ENCODE measurements around the gene C1orf198. TPM values are rescaled to one million over a fixed set of nuclear protein-coding genes. Genes with fewer than 3 reads are reported as not detected.

The C1orf198 gene
- total RNA-seq, 1 experiment from 2014 or later, result 22.9 TPM

DNA sequence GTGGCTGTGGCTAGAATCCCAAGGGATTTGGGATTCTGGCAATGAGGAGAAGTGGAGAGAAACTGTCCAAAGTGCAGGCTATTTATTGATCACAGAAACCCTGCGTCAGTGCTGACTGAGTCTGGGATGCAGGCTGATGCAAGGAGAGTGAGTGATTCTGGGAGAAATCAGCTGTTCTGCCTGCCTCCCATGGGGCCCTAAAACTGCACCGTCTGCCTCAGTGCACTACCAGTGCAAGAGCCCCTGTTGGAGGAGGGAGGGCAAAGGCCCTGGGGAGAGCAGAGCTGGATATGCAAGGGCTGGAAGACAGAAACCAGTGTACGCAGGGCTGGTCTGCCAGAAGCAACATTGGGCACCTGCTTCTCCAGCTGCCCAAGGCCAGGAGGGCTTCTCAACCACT is 42.6 kb downstream of the C1orf198 start:
- Histone ChIP-seq H3K4me3 (replicated peaks in 1 of 2; ENCODE audit: low read depth in 1 of 2, low read length in 2 of 2) (no peak overlapping the region), H3K27me3 (ENCODE audit: insufficient read depth, low read length) (no peaks in the 10 kb centered on the region), H3K36me3 (ENCODE audit: control insufficient read depth in 1 of 2, insufficient read depth in 2 of 2, low read length in 2 of 2) (no peaks in the 10 kb centered on the region), H2AFZ (ENCODE audit: low read depth, low read length, poor library complexity, severe bottlenecking) (no peak overlapping the region), H3K9ac (ENCODE audit: low read length) (no peak overlapping the region), H3K27ac (ENCODE audit: low read depth, low read length) (peak overlapping the region; percentile 53; the same call in 1 of the 2 replicates), H3K9me3 (ENCODE audit: control insufficient read depth in 1 of 2, insufficient read depth in 1 of 2, low read depth in 1 of 2, low read length in 2 of 2) (no peaks in the 10 kb centered on the region), H3K4me1 (ENCODE audit: control insufficient read depth in 1 of 2, insufficient read depth in 2 of 2, low read length in 2 of 2) (peaks cover 23 to 24% of the 10 kb centered on the region in 2 experiments), H4K20me1 (ENCODE audit: insufficient read depth) (no peaks in the 10 kb centered on the region), H3K9me2 (ENCODE audit: insufficient read depth) (no peaks in the 10 kb centered on the region), H3K79me2 (ENCODE audit: insufficient read depth, low read length) (no peaks in the 10 kb centered on the region), H3K4me2 (ENCODE audit: low read length) (peak overlapping the region; percentile 56)
- ATAC-seq (no peak), DNase-seq (ENCODE audit: low read depth, low spot score) (no peak)
- ChIA-PET RAD21 (ENCODE audit: low non-redundant PET in 1 of 2, low total read pairs in 2 of 2, uncharacterized antibody in 2 of 2, unreplicated experiment in 2 of 2) (no interaction called here), CTCF (no interaction called here), POLR2A (no interaction called here)
- intact Hi-C loops (cut with micrococcal nuclease), result no loop called here
- TF ChIP-seq POLR2A (IDR thresholded peaks at IDR 0.05; ENCODE audit: borderline replicate concordance, extremely low read depth, insufficient read depth, insufficient read length), result no peak
- TF ChIP-seq ZFX (IDR thresholded peaks at IDR 0.05), result no peak
- BruUV-seq (replicated peaks), result no TSS peak

DNA sequence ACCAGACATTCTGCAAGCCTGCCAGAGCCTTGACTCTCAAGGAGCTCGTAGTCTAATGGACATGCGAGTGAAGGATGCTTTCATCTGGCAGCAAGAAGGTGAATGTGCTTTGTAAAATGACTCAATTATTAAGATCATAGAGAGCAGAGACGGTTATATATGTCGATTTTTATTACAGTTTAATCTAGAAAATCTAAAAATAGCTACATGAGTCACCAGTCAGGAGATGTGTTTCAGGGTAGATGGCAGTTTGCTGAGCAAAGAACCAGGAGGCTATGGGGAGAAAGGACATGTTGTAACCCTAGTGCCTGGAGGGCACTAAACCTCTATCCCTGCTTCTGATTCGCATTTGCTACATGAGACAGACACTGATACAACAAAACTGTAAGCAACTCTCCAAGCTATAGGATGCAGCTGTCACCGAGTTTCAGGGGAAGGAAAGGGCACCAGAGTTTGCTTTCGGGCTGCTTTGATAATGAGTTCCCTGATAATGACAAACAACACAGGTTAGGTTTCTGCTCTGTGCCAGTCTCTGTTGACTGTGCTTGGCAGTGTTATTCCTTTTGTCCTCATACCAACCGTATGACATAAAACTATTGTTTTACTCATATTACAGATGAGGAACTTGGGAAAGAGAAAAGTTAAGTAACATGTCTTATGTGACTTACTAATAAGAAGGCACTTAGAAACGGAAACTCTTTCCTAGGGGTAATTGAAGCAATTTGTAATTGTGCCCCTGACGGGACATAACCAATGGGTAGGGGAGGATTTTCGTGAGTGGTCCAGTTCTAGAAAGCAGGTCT is 43.2 kb downstream of the C1orf198 start:
- Histone ChIP-seq H3K9me2 (ENCODE audit: insufficient read depth) (no peaks in the 10 kb centered on the region), H3K4me1 (ENCODE audit: control insufficient read depth in 1 of 2, insufficient read depth in 2 of 2, low read length in 2 of 2) (peaks cover 23 to 24% of the 10 kb centered on the region in 2 experiments), H3K9ac (ENCODE audit: low read length) (no peak overlapping the region), H3K4me3 (replicated peaks in 1 of 2; ENCODE audit: low read depth in 1 of 2, low read length in 2 of 2) (no peak overlapping the region), H3K36me3 (ENCODE audit: control insufficient read depth in 1 of 2, insufficient read depth in 2 of 2, low read length in 2 of 2) (no peaks in the 10 kb centered on the region), H3K27ac (ENCODE audit: low read depth, low read length) (peak overlapping the region; percentile 53; the same call in 1 of the 2 replicates), H3K4me2 (ENCODE audit: low read length) (peak overlapping the region; percentile 56), H3K27me3 (ENCODE audit: insufficient read depth, low read length) (no peaks in the 10 kb centered on the region), H3K79me2 (ENCODE audit: insufficient read depth, low read length) (no peaks in the 10 kb centered on the region), H2AFZ (ENCODE audit: low read depth, low read length, poor library complexity, severe bottlenecking) (no peak overlapping the region), H3K9me3 (ENCODE audit: control insufficient read depth in 1 of 2, insufficient read depth in 1 of 2, low read depth in 1 of 2, low read length in 2 of 2) (no peaks in the 10 kb centered on the region), H4K20me1 (ENCODE audit: insufficient read depth) (no peaks in the 10 kb centered on the region)
- DNase-seq (ENCODE audit: low read depth, low spot score) (no peak), ATAC-seq (peak; percentile 71)
- intact Hi-C loops (cut with micrococcal nuclease), result no loop called here
- ChIA-PET CTCF (no interaction called here), POLR2A (no interaction called here), RAD21 (ENCODE audit: low non-redundant PET in 1 of 2, low total read pairs in 2 of 2, uncharacterized antibody in 2 of 2, unreplicated experiment in 2 of 2) (interaction anchor here in 1 of 2 experiments (0.6 kb wide), 1 partner anchor 64 kb away, joined by 3 read pairs; no protein-coding TSS in a partner anchor)
- no TSS peak for BruUV-seq (replicated peaks)
- TF ChIP-seq JUND (IDR thresholded peaks at IDR 0.05) (0 out of 2 replicates have a peak, but pooled peaks have one; percentile 31), FOSL1 (IDR thresholded peaks at IDR 0.05; ENCODE audit: low read depth) (peak; percentile 39; the same call in 1 of the 2 replicates), SP1 (IDR thresholded peaks at IDR 0.05; ENCODE audit: low read depth) (0 out of 2 replicates have a peak, but pooled peaks have one; percentile 16), YY1 (IDR thresholded peaks at IDR 0.05; ENCODE audit: extremely low read depth, insufficient replicate concordance, low read depth, low read length) (no peak), TCF7L2 (IDR thresholded peaks at IDR 0.05; ENCODE audit: borderline replicate concordance, extremely low read depth, insufficient read depth, insufficient read length) (peak; percentile 75), SRF (IDR thresholded peaks at IDR 0.05; ENCODE audit: low read depth) (no peak)

Data from HCT116 (cell line).